ENCODE data around the gene RNASE8. TPM values are rescaled to one million over a fixed set of nuclear protein-coding genes. Genes with fewer than 3 reads are reported as not detected.

RNASE8 gene
- total RNA-seq, 1 experiment from 2014 or later, result not detected

DNA sequence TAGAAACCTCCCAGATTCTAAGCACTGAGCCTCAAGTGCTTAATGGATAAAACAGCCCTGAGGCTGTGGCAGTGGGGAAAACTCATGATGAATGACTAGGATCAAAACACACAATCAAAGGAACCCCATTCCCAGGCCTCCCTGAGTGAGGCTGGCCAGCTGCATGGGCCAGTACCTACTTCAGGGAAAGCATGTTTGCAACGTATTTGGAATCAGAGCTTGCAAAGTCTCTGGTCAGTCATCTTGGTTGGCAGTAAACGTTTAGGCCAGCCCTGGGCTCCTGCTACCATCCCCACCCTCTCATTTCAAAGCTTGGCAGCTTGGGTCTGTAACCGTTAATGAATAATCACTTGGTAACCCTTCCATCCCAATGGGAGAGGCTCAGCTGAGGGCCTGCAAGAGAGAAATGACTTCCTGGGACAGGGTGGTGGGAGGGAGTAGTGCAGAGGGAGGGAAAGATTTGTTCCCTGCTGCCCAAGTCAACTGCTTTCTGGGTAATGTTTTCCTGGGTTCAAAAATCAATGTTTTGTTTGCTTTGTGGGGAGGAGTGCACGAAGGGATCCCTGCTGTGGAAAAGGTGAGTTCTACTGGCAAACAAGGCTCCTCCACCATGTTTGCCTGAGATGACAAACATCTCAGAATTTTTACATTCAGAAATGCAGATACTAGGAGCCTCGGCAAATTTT, 2.0 kb upstream of the RNASE8 start:
- no TSS peak for BruUV-seq (replicated peaks)
- in situ Hi-C loops (cut with HindIII; ENCODE audit: low pct_unique_long_range_greater_than_20kb, low sequenced_read_pairs), result no loop called here
- ChIA-PET CTCF (no interaction called here), POLR2A (no interaction called here)
- intact Hi-C loops (cut with micrococcal nuclease; ENCODE audit: unreplicated experiment), result no loop called here
- ATAC-seq, result no peak
- H3K4me1 ChIP-seq (ENCODE audit: control insufficient read depth, insufficient read depth, low read length), result no peaks in the 10 kb centered on the region
- TF ChIP-seq SIN3A (IDR thresholded peaks at IDR 0.05; ENCODE audit: borderline replicate concordance, insufficient read depth, low read depth, low read length) (no peak), TCF7L2 (IDR thresholded peaks at IDR 0.05; ENCODE audit: low read depth, low read length) (no peak), POLR2AphosphoS5 (IDR thresholded peaks at IDR 0.05; ENCODE audit: low read depth, low read length) (no peak), REST (IDR thresholded peaks at IDR 0.05; ENCODE audit: insufficient read depth in 1 of 2, low read depth in 2 of 2, low read length in 1 of 2) (no peak), CTCF (IDR thresholded peaks at IDR 0.05) (no peak)
- no peaks in the 10 kb centered on the region for H3K36me3 ChIP-seq (ENCODE audit: control insufficient read depth, insufficient read depth, low read length)
- H3K27ac ChIP-seq (ENCODE audit: low read length), result no peak overlapping the region
- no peaks in the 10 kb centered on the region for H3K27me3 ChIP-seq (ENCODE audit: control insufficient read depth, insufficient read depth, low read length)
- H3K9me3 ChIP-seq (ENCODE audit: control insufficient read depth, insufficient read depth, low read depth, low read length), result no peaks in the 10 kb centered on the region
- H3K4me3 ChIP-seq (ENCODE audit: low read depth in 2 of 2, low read length in 2 of 2), result no peak overlapping the region
- no peak for DNase-seq (ENCODE audit: low read depth, low spot score)

GRCh38 chr14:21056520-21057163, 980 bp upstream of the RNASE8 start:
- H3K9me3 ChIP-seq (ENCODE audit: control insufficient read depth, insufficient read depth, low read depth, low read length), result no peaks in the 10 kb centered on the region
- H3K27me3 ChIP-seq (ENCODE audit: control insufficient read depth, insufficient read depth, low read length), result no peaks in the 10 kb centered on the region; the same call in 1 of the 2 replicates
- no TSS peak for BruUV-seq (replicated peaks)
- H3K36me3 ChIP-seq (ENCODE audit: control insufficient read depth, insufficient read depth, low read length), result no peaks in the 10 kb centered on the region
- no peak for DNase-seq (ENCODE audit: low read depth, low spot score)
- no peak for ATAC-seq
- no peak overlapping the region for H3K4me3 ChIP-seq (ENCODE audit: low read depth in 2 of 2, low read length in 2 of 2)
- CTCF ChIA-PET, result no interaction called here
- no peaks in the 10 kb centered on the region for H3K4me1 ChIP-seq (ENCODE audit: control insufficient read depth, insufficient read depth, low read length)
- intact Hi-C loops (cut with micrococcal nuclease; ENCODE audit: unreplicated experiment), result no loop called here
- TF ChIP-seq TCF7L2 (IDR thresholded peaks at IDR 0.05; ENCODE audit: low read depth, low read length) (no peak), POLR2AphosphoS5 (IDR thresholded peaks at IDR 0.05; ENCODE audit: low read depth, low read length) (no peak), REST (IDR thresholded peaks at IDR 0.05; ENCODE audit: insufficient read depth in 1 of 2, low read depth in 2 of 2, low read length in 1 of 2) (no peak), CTCF (IDR thresholded peaks at IDR 0.05) (no peak), SIN3A (IDR thresholded peaks at IDR 0.05; ENCODE audit: borderline replicate concordance, insufficient read depth, low read depth, low read length) (no peak)
- no peak overlapping the region for H3K27ac ChIP-seq (ENCODE audit: low read length)
- in situ Hi-C loops (cut with HindIII; ENCODE audit: low pct_unique_long_range_greater_than_20kb, low sequenced_read_pairs), result no loop called here
- POLR2A ChIA-PET, result no interaction called here

Data from Panc1 (cell line).